A549 (cell line): ENCODE measurements around the gene CCDC92B. TPM values are rescaled to one million over a fixed set of nuclear protein-coding genes. Genes with fewer than 3 reads are reported as not detected.

Experiments used
- ATAC-seq, 2 experiments: fragments of 200-7000 bp in 1 of 2; fragments of >200 bp in 1 of 2; cut with Nextera tagmentation in 1 of 2; cut with Tn5 transposase in 1 of 2; 3 replicates each; pipeline versions ENCODE4 v1.8.0 to v1.9.1; 2018 to 2020; ENCODE audit warnings: mild to moderate bottlenecking in 1 of 2, moderate library complexity in 1 of 2
- CTCF ChIA-PET: fragments of 300-600 bp; sonication (Branson Sonifier 250); formaldehyde crosslinking; extraction: SDS; loops from one replicate; lab custom pipeline; 2021; ENCODE audit warnings: antibody characterized with exemption, inconsistent platforms; lab: Yijun Ruan, JAX
- POLR2A ChIA-PET: fragments of 350-600 bp; formaldehyde crosslinking; extraction: SDS; loops from one replicate; lab custom pipeline; 2021; ENCODE audit warnings: antibody characterized with exemption, inconsistent platforms; lab: Yijun Ruan, JAX
- DNase-seq, 2 experiments: peaks; one replicate each; pipeline versions ENCODE4 v3.0.0 to v3.0.0-alpha.2; 2011 to 2016; ENCODE audit warnings: low read depth in 1 of 2, low spot score in 1 of 2
- FAIRE-seq: peaks from 2 replicates; lab custom pipeline; 2011; peaks lifted over from hg19 to GRCh38; lab: Jason Lieb, UNC
- H3K27ac ChIP-seq, 2 experiments: fragments of >200 bp; sonication (Bioruptor Twin); formaldehyde crosslinking; 3 replicates each; pipeline ENCODE4 v1.5.1; 2016 to 2017
- H3K4me1 ChIP-seq: fragments of >200 bp; sonication (Bioruptor Twin); formaldehyde crosslinking; 3 replicates; pipeline ENCODE4 v1.6.1; 2016
- H3K4me2 ChIP-seq: fragments of >200 bp; sonication (Bioruptor Twin); formaldehyde crosslinking; 3 replicates; pipeline ENCODE4 v1.6.1; 2016
- H3K4me3 ChIP-seq: fragments of >200 bp; sonication (Bioruptor Twin); formaldehyde crosslinking; 3 replicates; pipeline ENCODE4 v1.5.1; 2016
- H3K9me3 ChIP-seq: fragments of >200 bp; sonication (Bioruptor Twin); formaldehyde crosslinking; 3 replicates; pipeline ENCODE4 v1.6.1; 2016
- CHD2 ChIP-seq: fragments of 150-350 bp; IDR thresholded peaks from 2 replicates; pipeline ENCODE4 v1.6.1; 2014; ENCODE audit warnings: low read length; ENCODE audit not compliant: partially characterized antibody
- ELK1 ChIP-seq: fragments of 150-350 bp; IDR thresholded peaks from 2 replicates; pipeline ENCODE4 v1.6.1; 2014; ENCODE audit warnings: low read depth, mild to moderate bottlenecking, low read length
- HEYL ChIP-seq: fragments of 250-450 bp; sonication (Bioruptor Pico); IDR thresholded peaks from 2 replicates; pipeline ENCODE4 v1.8.0; 2021; ENCODE audit warnings: mild to moderate bottlenecking, moderate library complexity
- HMGXB4 ChIP-seq: fragments of 250-450 bp; sonication (Bioruptor Pico); IDR thresholded peaks from 2 replicates; pipeline ENCODE4 v1.5.0; 2021; ENCODE audit warnings: mild to moderate bottlenecking, moderate library complexity, borderline replicate concordance
- HOXA7 ChIP-seq: fragments of 250-450 bp; sonication (Bioruptor Pico); IDR thresholded peaks from 2 replicates; pipeline ENCODE4 v1.5.0; 2020; ENCODE audit warnings: mild to moderate bottlenecking, moderate library complexity
- HOXB13 ChIP-seq: fragments of 250-450 bp; sonication (Bioruptor Pico); IDR thresholded peaks from 2 replicates; pipeline ENCODE4 v1.5.0; 2020; ENCODE audit warnings: low read depth, mild to moderate bottlenecking, moderate library complexity
- MAZ ChIP-seq: fragments of 150-350 bp; IDR thresholded peaks from 2 replicates; pipeline ENCODE4 v1.6.1; 2014; ENCODE audit warnings: antibody characterized with exemption, low read depth, low read length, borderline replicate concordance
- MYC ChIP-seq: IDR thresholded peaks from 2 replicates; pipeline ENCODE4 v1.6.1; 2012; ENCODE audit warnings: mild to moderate bottlenecking, inconsistent platforms, low read length, improper control_type of control experiment, borderline replicate concordance
- NPAS2 ChIP-seq: fragments of 250-450 bp; sonication (Bioruptor Pico); IDR thresholded peaks from 2 replicates; pipeline ENCODE4 v1.8.0; 2022; ENCODE audit warnings: mild to moderate bottlenecking, moderate library complexity, borderline replicate concordance
- PBX3 ChIP-seq: IDR thresholded peaks from 2 replicates; pipeline ENCODE4 v1.6.1; 2012
- PHF8 ChIP-seq: fragments of 200-600 bp; sonication (generic); IDR thresholded peaks from 2 replicates; pipeline ENCODE4 v1.6.1; 2016; ENCODE audit warnings: low read depth, mild to moderate bottlenecking, antibody characterized with exemption, moderate library complexity, borderline replicate concordance
- POLR2A ChIP-seq: IDR thresholded peaks from 2 replicates; pipeline ENCODE4 v1.6.1; 2012; ENCODE audit warnings: mild to moderate bottlenecking, low read length
- POLR2AphosphoS2 ChIP-seq: conservative IDR thresholded peaks from 2 replicates; pipeline ENCODE4 v1.6.1; 2012; ENCODE audit warnings: low read length, improper control_type of control experiment, inconsistent platforms
- RAD21 ChIP-seq, 2 experiments: fragments of >200 bp in 1 of 2; sonication (Bioruptor Twin) in 1 of 2; formaldehyde crosslinking in 1 of 2; IDR thresholded peaks in 1 of 2; conservative IDR thresholded peaks in 1 of 2; 2 replicates in 1 of 2; 3 replicates in 1 of 2; pipeline ENCODE4 v1.6.1; 2012 to 2018; ENCODE audit warnings: inconsistent platforms in 1 of 2
- REST ChIP-seq: fragments of 200-600 bp; sonication (generic); IDR thresholded peaks from 2 replicates; pipeline ENCODE4 v1.6.1; 2016; ENCODE audit warnings: antibody characterized with exemption, mild to moderate bottlenecking, moderate library complexity
- TFCP2L1 ChIP-seq: fragments of 250-450 bp; sonication (Bioruptor Pico); IDR thresholded peaks from 2 replicates; pipeline ENCODE4 v1.5.0; 2021; ENCODE audit warnings: mild to moderate bottlenecking
- TP53 ChIP-seq: fragments of 250-450 bp; sonication (Bioruptor Pico); IDR thresholded peaks from 2 replicates; pipeline ENCODE4 v1.5.0; 2021; ENCODE audit warnings: mild to moderate bottlenecking, moderate library complexity
- ZSCAN20 ChIP-seq: fragments of 250-450 bp; sonication (Bioruptor Pico); IDR thresholded peaks from 2 replicates; pipeline ENCODE4 v1.8.0; 2022; ENCODE audit warnings: mild to moderate bottlenecking, moderate library complexity
- WGBS: methylation state at CpG from one replicate; pipeline ENCODE4 v1.1.6; 2017; ENCODE audit errors: missing lambda C conversion rate; 5-methylcytosine and 5-hydroxymethylcytosine counted together
- polyA plus RNA-seq, 4 experiments: library from polyadenylated mRNA; depleted of rRNA in 3 of 4; stranded (reverse); fragments of >200 nt; fragmentation: RNase III in 1 of 4; extraction: RNeasy Plus Mini Kit Qiagen cat#74134 plus additional on column Dnase treatment in 1 of 4; gene quantifications; 2 replicates in 3 of 4; 3 replicates in 1 of 4; pipeline ENCODE4 v1.2.3, GENCODE V29; 2011 to 2017
- TF ChIP-seq, protein P1 (sequence below): fragments of >200 bp; sonication (Bioruptor Twin); formaldehyde crosslinking; IDR thresholded peaks from 3 replicates; pipeline ENCODE4 v1.5.1; 2016
- TF ChIP-seq, protein P2 (sequence below): IDR thresholded peaks from 2 replicates; pipeline ENCODE4 v1.6.1; 2012; ENCODE audit warnings: low read depth, borderline replicate concordance
- TF ChIP-seq, protein P3 (sequence below): fragments of 250-450 bp; sonication (Bioruptor Pico); IDR thresholded peaks from 2 replicates; pipeline ENCODE4 v1.5.0; 2020; ENCODE audit warnings: low read depth, mild to moderate bottlenecking, moderate library complexity
- TF ChIP-seq, protein P4 (sequence below): fragments of 450-650 bp; IDR thresholded peaks from 2 replicates; pipeline ENCODE4 v1.6.1; 2014; ENCODE audit warnings: antibody characterized with exemption

Gene CCDC92B
- polyA plus RNA-seq, 2 of the 4 experiments (the other 2 are of a cell fraction): 0.05 to 0.08 TPM

GRCh38 chr17:2775206-2775605 is 25.8 kb upstream of the CCDC92B start (continued):
- TF ChIP-seq HOXA7: no peak
- no peak for TF ChIP-seq TFCP2L1 (CRISPR knock-in tag)
- TF ChIP-seq REST: no peak
- no peak for TF ChIP-seq ELK1
- TF ChIP-seq HOXB13 (CRISPR knock-in tag): no peak

DNA sequence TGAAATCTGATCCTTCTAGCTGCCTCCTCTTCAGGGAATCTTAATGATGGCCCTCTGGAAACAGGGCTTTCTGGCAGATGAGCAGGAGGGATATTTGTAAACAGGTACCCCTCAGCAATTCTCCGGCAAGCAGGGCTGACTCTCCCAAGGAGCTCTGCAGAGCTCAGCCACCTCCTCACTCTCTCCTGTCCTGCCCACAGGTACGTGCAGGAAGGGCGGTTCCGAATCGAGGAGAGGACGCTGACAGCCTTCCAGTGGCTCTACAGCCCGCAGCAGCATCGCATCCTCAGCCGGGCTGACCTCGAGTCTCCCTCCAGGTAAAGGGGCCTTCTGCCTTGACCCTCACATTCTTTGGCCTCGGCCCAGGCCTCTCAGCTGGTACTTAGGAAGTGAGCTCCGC is 20.7 kb upstream of the CCDC92B start:
- H3K9me3 ChIP-seq: no peaks in the 10 kb centered on the region
- H3K4me1 ChIP-seq: no peaks in the 10 kb centered on the region
- POLR2A ChIA-PET: interaction anchor here (0.7 kb wide), 1 partner anchor 1354 kb away, joined by 5 read pairs; no protein-coding TSS in a partner anchor
- WGBS: 77% methylated on average over 12 of the region's 12 CpGs
- ATAC-seq (peak in 1 of 2 experiments; percentile 16; a peak in 1 of 6 replicates), FAIRE-seq (no peak), DNase-seq (no peak)
- TF ChIP-seq POLR2AphosphoS2 (no peak), MAZ (no peak), PHF8 (no peak), CHD2 (no peak), RAD21 (conservative IDR thresholded peaks at IDR 0.05 in 1 of 2, IDR thresholded peaks at IDR 0.05 in 1 of 2) (no peak), MYC (no peak), POLR2A (no peak), HMGXB4 (CRISPR knock-in tag) (no peak), PBX3 (no peak), NPAS2 (CRISPR knock-in tag) (no peak), TP53 (CRISPR knock-in tag) (no peak), HEYL (CRISPR knock-in tag) (no peak), ZSCAN20 (CRISPR knock-in tag) (no peak)
- TF ChIP-seq, protein P1, sequence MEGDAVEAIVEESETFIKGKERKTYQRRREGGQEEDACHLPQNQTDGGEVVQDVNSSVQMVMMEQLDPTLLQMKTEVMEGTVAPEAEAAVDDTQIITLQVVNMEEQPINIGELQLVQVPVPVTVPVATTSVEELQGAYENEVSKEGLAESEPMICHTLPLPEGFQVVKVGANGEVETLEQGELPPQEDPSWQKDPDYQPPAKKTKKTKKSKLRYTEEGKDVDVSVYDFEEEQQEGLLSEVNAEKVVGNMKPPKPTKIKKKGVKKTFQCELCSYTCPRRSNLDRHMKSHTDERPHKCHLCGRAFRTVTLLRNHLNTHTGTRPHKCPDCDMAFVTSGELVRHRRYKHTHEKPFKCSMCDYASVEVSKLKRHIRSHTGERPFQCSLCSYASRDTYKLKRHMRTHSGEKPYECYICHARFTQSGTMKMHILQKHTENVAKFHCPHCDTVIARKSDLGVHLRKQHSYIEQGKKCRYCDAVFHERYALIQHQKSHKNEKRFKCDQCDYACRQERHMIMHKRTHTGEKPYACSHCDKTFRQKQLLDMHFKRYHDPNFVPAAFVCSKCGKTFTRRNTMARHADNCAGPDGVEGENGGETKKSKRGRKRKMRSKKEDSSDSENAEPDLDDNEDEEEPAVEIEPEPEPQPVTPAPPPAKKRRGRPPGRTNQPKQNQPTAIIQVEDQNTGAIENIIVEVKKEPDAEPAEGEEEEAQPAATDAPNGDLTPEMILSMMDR: no peak
- TF ChIP-seq, protein P2, sequence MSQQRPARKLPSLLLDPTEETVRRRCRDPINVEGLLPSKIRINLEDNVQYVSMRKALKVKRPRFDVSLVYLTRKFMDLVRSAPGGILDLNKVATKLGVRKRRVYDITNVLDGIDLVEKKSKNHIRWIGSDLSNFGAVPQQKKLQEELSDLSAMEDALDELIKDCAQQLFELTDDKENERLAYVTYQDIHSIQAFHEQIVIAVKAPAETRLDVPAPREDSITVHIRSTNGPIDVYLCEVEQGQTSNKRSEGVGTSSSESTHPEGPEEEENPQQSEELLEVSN: no peak
- TF ChIP-seq, protein P3, sequence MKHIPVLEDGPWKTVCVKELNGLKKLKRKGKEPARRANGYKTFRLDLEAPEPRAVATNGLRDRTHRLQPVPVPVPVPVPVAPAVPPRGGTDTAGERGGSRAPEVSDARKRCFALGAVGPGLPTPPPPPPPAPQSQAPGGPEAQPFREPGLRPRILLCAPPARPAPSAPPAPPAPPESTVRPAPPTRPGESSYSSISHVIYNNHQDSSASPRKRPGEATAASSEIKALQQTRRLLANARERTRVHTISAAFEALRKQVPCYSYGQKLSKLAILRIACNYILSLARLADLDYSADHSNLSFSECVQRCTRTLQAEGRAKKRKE (CRISPR knock-in tag): no peak
- TF ChIP-seq, protein P4, sequence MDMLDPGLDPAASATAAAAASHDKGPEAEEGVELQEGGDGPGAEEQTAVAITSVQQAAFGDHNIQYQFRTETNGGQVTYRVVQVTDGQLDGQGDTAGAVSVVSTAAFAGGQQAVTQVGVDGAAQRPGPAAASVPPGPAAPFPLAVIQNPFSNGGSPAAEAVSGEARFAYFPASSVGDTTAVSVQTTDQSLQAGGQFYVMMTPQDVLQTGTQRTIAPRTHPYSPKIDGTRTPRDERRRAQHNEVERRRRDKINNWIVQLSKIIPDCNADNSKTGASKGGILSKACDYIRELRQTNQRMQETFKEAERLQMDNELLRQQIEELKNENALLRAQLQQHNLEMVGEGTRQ: no peak
- H3K4me3 ChIP-seq: no peak overlapping the region
- no peak overlapping the region for H3K27ac ChIP-seq
- no peak overlapping the region for H3K4me2 ChIP-seq
- CTCF ChIA-PET: interaction anchor here (0.7 to 1.5 kb wide), 5 partner anchors 11 to 767 kb away, joined by 3 to 5 read pairs (median 4); partner anchors contain the start of gene CCDC92B
